Fibroblast of mammary gland (primary cell): Measurements from ENCODE around the gene METRNL.

ENCODE experiments used
- DNase-seq: peaks from one replicate; pipeline ENCODE4 v3.0.0-alpha.2; 2010; ENCODE audit warnings: low read depth
- H3K4me3 ChIP-seq: 2 replicates; pipeline ENCODE4 v1.5.1; 2011; ENCODE audit warnings: low read depth, mild to moderate bottlenecking, low read length, moderate library complexity; ENCODE audit not compliant: control insufficient read depth
- CTCF ChIP-seq: conservative IDR thresholded peaks from 2 replicates; pipeline ENCODE4 v1.5.1; 2011; ENCODE audit warnings: low read depth, low read length, inconsistent platforms; ENCODE audit not compliant: control insufficient read depth, insufficient read depth

METRNL gene

GRCh38 chr17:83104577-83105505 is 25.4 kb downstream of the METRNL start:
- no peak for DNase-seq
- TF ChIP-seq CTCF: no peak
- H3K4me3 ChIP-seq: no peak overlapping the region

GRCh38 chr17:83105512-83105911 is 26.1 kb downstream of the METRNL start:
- no peak overlapping the region for H3K4me3 ChIP-seq
- DNase-seq: no peak
- no peak for TF ChIP-seq CTCF

GRCh38 chr17:83106056-83106588 is 26.7 kb downstream of the METRNL start:
- no peak overlapping the region for H3K4me3 ChIP-seq
- no peak for DNase-seq
- no peak for TF ChIP-seq CTCF

GRCh38 chr17:83106913-83107655 is 27.7 kb downstream of the METRNL start:
- DNase-seq: no peak
- H3K4me3 ChIP-seq: no peak overlapping the region
- TF ChIP-seq CTCF: no peak

GRCh38 chr17:83107656-83108048 is 28.2 kb downstream of the METRNL start:
- no peak overlapping the region for H3K4me3 ChIP-seq
- TF ChIP-seq CTCF: no peak
- DNase-seq: no peak

GRCh38 chr17:83108709-83109108 is 29.3 kb downstream of the METRNL start:
- H3K4me3 ChIP-seq: no peak overlapping the region
- DNase-seq: no peak
- no peak for TF ChIP-seq CTCF
